K562 (cell line): ENCODE data around the gene LRRC4C. TPM values are rescaled to one million over a fixed set of nuclear protein-coding genes. Genes with fewer than 3 reads are reported as not detected.

Experiments used
- ATAC-seq: fragments of 200-7000 bp; cut with Tn5 transposase; 3 replicates; pipeline ENCODE4 v1.9.1; 2020; ENCODE audit warnings: moderate library complexity
- BruUV-seq: library from RNA; stranded (reverse); fragments of 400-500 nt; replicated peaks from 2 replicates; lab custom pipeline; 2021; lab: Mats Ljungman, UMichigan
- CTCF ChIA-PET: fragments of 300-600 bp; formaldehyde crosslinking; extraction: SDS; loops from one replicate; lab custom pipeline; 2021; ENCODE audit warnings: low intra/inter-chr PET ratio; lab: Yijun Ruan, JAX
- POLR2A ChIA-PET: fragments of 300-600, 350-650 bp; sonication (Branson Sonifier 250); formaldehyde crosslinking; extraction: SDS; loops from one replicate; lab custom pipeline; 2021; ENCODE audit warnings: antibody characterized with exemption, inconsistent platforms; lab: Yijun Ruan, JAX
- DNase-seq, 4 experiments: peaks; one replicate each; pipeline versions ENCODE4 v3.0.0 to v3.0.0-alpha.2; 2011 to 2018; ENCODE audit warnings: low spot score in 3 of 4, mixed read lengths in 3 of 4; ENCODE audit errors: extremely low read depth in 1 of 4
- FAIRE-seq: peaks from 2 replicates; lab custom pipeline; 2011; peaks lifted over from hg19 to GRCh38; lab: Jason Lieb, UNC
- H2AFZ ChIP-seq: 2 replicates; pipeline ENCODE4 v1.6.0; 2011; ENCODE audit warnings: low read depth, low read length, control low read depth, inconsistent platforms
- H3K27ac ChIP-seq: fragments of 200-600 bp; 3 replicates; pipeline ENCODE4 v1.8.0; 2011; ENCODE audit warnings: low read depth, mild to moderate bottlenecking, control low read depth, inconsistent platforms, low read length, moderate library complexity, mixed read lengths; ENCODE audit errors: extremely low read depth
- H3K27me3 ChIP-seq, 2 experiments: fragments of 300-600 bp in 1 of 2; 2 replicates in 1 of 2; 3 replicates in 1 of 2; pipeline versions ENCODE4 v1.6.0 to v1.8.0; 2011; ENCODE audit warnings: inconsistent platforms in 2 of 2, low read length in 2 of 2, mild to moderate bottlenecking in 1 of 2, mixed read lengths in 1 of 2, moderate library complexity in 1 of 2; ENCODE audit not compliant: control insufficient read depth in 2 of 2, insufficient read depth in 2 of 2
- H3K36me3 ChIP-seq: fragments of 300-600 bp; 3 replicates; pipeline ENCODE4 v1.8.0; 2011; ENCODE audit warnings: mild to moderate bottlenecking, low read length, inconsistent platforms; ENCODE audit not compliant: control insufficient read depth, insufficient read depth
- H3K4me1 ChIP-seq, 2 experiments: fragments of 200-600 bp in 1 of 2; replicated peaks in 1 of 2; 2 replicates in 1 of 2; 3 replicates in 1 of 2; pipeline versions ENCODE4 v1.5.1 to v1.8.0; 2011; ENCODE audit warnings: inconsistent platforms in 2 of 2, low read length in 2 of 2, mild to moderate bottlenecking in 1 of 2, mixed read lengths in 1 of 2, moderate library complexity in 1 of 2; ENCODE audit not compliant: control insufficient read depth in 2 of 2, insufficient read depth in 2 of 2
- H3K4me2 ChIP-seq: 2 replicates; pipeline ENCODE4 v1.6.1; 2011; ENCODE audit warnings: low read length, control low read depth, inconsistent platforms, mixed read lengths; ENCODE audit not compliant: insufficient read depth
- H3K4me3 ChIP-seq: fragments of 200-600 bp; sonication (generic), shearing (Covaris generic); 2 replicates; pipeline ENCODE4 v1.5.1; 2016; ENCODE audit warnings: control low read depth, inconsistent platforms
- H3K79me2 ChIP-seq: fragments of 200-600 bp; 3 replicates; pipeline ENCODE4 v1.8.0; 2011; ENCODE audit warnings: low read length, inconsistent platforms; ENCODE audit not compliant: control insufficient read depth, insufficient read depth
- H3K9ac ChIP-seq, 2 experiments: 2 replicates each; pipeline versions ENCODE4 v1.6.0 to v1.6.1; 2011; ENCODE audit warnings: low read depth in 2 of 2, low read length in 2 of 2, control low read depth in 1 of 2, inconsistent platforms in 1 of 2, mild to moderate bottlenecking in 1 of 2, mixed read lengths in 1 of 2; ENCODE audit not compliant: insufficient read depth in 1 of 2
- H3K9me1 ChIP-seq: one replicate; pipeline ENCODE4 v1.6.0; 2011; ENCODE audit warnings: inconsistent platforms, mild to moderate bottlenecking, low read length, moderate library complexity; ENCODE audit not compliant: control insufficient read depth, insufficient read depth
- H3K9me3 ChIP-seq: replicated peaks from 2 replicates; pipeline ENCODE4 v1.5.1; 2011; ENCODE audit warnings: low read depth, low read length, inconsistent platforms; ENCODE audit not compliant: control insufficient read depth, insufficient read depth
- H4K20me1 ChIP-seq: replicated peaks from 2 replicates; pipeline ENCODE4 v1.6.1; 2011; ENCODE audit warnings: low read length, inconsistent platforms, mixed read lengths; ENCODE audit not compliant: control insufficient read depth, insufficient read depth
- BDP1 ChIP-seq: IDR thresholded peaks from 3 replicates; pipeline ENCODE4 v1.6.1; 2011; ENCODE audit not compliant: insufficient read length, insufficient read depth
- FOS ChIP-seq: IDR thresholded peaks from 3 replicates; pipeline ENCODE4 v1.6.1; 2011; ENCODE audit not compliant: insufficient read length; ENCODE audit errors: extremely low read depth
- MECOM ChIP-seq: fragments of 250-450 bp; sonication (Bioruptor Pico); IDR thresholded peaks from 2 replicates; pipeline ENCODE4 v1.8.0; 2022; ENCODE audit warnings: inconsistent platforms
- TBP ChIP-seq: optimal IDR thresholded peaks from 2 replicates; pipeline ENCODE3; 2011; ENCODE audit warnings: low read depth, low read length, improper control_type of control experiment
- WGBS: fragments of 100-300 bp; shearing (Covaris generic); methylation state at CpG from one replicate; pipeline ENCODE4 v1.1.6; 2016; ENCODE audit warnings: low coverage, mixed read lengths; ENCODE audit not compliant: insufficient coverage; ENCODE audit errors: missing lambda C conversion rate; 5-methylcytosine and 5-hydroxymethylcytosine counted together
- in situ Hi-C: fragments of 300-500 bp; cut with MboI; formaldehyde crosslinking; loops from 4 replicates; pipeline ENCODE4 v1.15.0; 2018; ENCODE audit warnings: inconsistent platforms, mixed read lengths
- intact Hi-C: fragments of 100-400 bp; cut with micrococcal nuclease; formaldehyde crosslinking; loops from 2 replicates; pipeline ENCODE4 v1.14.2; 2022
- polyA plus RNA-seq, 8 experiments: library from polyadenylated mRNA; depleted of rRNA in 4 of 8; stranded (reverse) in 5 of 8; unstranded in 3 of 8; fragments of >200 nt; fragmentation: Nextera tagmentation in 2 of 8; fragmentation: Illumina TruSeq in 1 of 8; extraction: Ambion mirVana in 2 of 8; extraction: Trizol in 1 of 8; gene quantifications; 2 replicates each; pipeline versions ENCODE4 v1.2.1 to v1.2.3, GENCODE V29; 2011 to 2014; ENCODE audit warnings: inconsistent platforms in 1 of 8, missing spikeins in 1 of 8
- total RNA-seq, 7 experiments: library from RNA; depleted of rRNA in 6 of 7; stranded (reverse); fragments of >200 nt in 6 of 7; fragmentation: Illumina TruSeq in 2 of 7; extraction: Trizol in 2 of 7; gene quantifications; 2 replicates each; pipeline versions ENCODE4 v1.2.1 to v1.2.3, GENCODE V29; 2011 to 2021; ENCODE audit warnings: low replicate concordance in 1 of 7
- TF ChIP-seq, protein P1 (sequence below): fragments of 200-600 bp; sonication (generic); IDR thresholded peaks from one replicate; pipeline ENCODE4 v1.6.1; 2012; ENCODE audit warnings: mild to moderate bottlenecking, low read depth, low read length, inconsistent platforms
- TF ChIP-seq, protein P2 (sequence below): sonication (generic); formaldehyde crosslinking; IDR thresholded peaks from 2 replicates; pipeline ENCODE4 v1.8.0; 2022; ENCODE audit warnings: missing genetic modification reagents, mild to moderate bottlenecking, moderate library complexity, borderline replicate concordance
- TF ChIP-seq, protein P3 (sequence below): fragments of 450-650 bp; IDR thresholded peaks from 2 replicates; pipeline ENCODE4 v1.6.1; 2017; ENCODE audit warnings: mild to moderate bottlenecking, moderate library complexity
- TF ChIP-seq, protein P4 (sequence below), 2 experiments: fragments of 250-450 bp in 1 of 2; fragments of 450-650 bp in 1 of 2; sonication (Bioruptor Pico) in 1 of 2; IDR thresholded peaks; 2 replicates each; pipeline versions ENCODE4 v1.6.1 to v1.8.0; 2016 to 2021; ENCODE audit warnings: mild to moderate bottlenecking in 2 of 2, moderate library complexity in 2 of 2, missing compliant biosample characterization in 1 of 2, missing genetic modification characterization in 1 of 2

The LRRC4C gene
- total and polyA plus RNA-seq, 9 of the 15 experiments (the other 6 are each of a cell fraction or from before 2014, with no cell fraction given) = not detected

DNA sequence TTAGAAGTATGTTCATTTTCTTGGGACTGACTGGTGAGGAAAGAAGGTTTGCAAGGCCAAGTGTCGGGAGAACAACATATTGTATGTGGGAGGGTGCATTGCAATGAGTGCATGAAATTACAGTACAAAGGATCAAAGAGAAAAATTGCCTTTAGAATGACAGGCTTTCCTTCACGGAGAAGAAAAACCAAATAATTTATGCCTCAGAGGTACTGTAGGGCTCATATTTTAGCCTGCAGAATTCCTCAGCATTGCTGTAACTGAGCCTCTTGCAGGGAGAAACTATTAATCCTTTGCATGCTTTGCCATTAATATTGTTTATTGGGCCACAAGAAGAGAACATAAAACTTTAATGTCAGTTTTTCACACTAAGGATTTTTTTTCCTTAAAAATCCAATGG is 60.1 kb downstream of the LRRC4C start:
- Histone ChIP-seq H3K9ac (no peak overlapping the region), H3K79me2 (no peaks in the 10 kb centered on the region), H4K20me1 (no peaks in the 10 kb centered on the region), H3K9me3 (no peaks in the 10 kb centered on the region), H3K4me3 (no peak overlapping the region), H3K4me1 (no peaks in the 10 kb centered on the region), H3K36me3 (no peaks in the 10 kb centered on the region), H3K27ac (no peak overlapping the region), H3K4me2 (no peak overlapping the region), H3K27me3 (no peaks in the 10 kb centered on the region), H3K9me1 (no peaks in the 10 kb centered on the region), H2AFZ (no peak overlapping the region)
- CTCF ChIA-PET = no interaction called here
- DNase-seq = no peak
- no peak for ATAC-seq
- whole genome bisulfite sequencing = 0% methylated on average over 2 of the region's 2 CpGs
- POLR2A ChIA-PET = no interaction called here
- intact Hi-C loops = no loop called here
- BruUV-seq = no TSS peak
- in situ Hi-C loops = no loop called here
- no peak for FAIRE-seq
- no peak for TF ChIP-seq BDP1
- TF ChIP-seq, protein P1, sequence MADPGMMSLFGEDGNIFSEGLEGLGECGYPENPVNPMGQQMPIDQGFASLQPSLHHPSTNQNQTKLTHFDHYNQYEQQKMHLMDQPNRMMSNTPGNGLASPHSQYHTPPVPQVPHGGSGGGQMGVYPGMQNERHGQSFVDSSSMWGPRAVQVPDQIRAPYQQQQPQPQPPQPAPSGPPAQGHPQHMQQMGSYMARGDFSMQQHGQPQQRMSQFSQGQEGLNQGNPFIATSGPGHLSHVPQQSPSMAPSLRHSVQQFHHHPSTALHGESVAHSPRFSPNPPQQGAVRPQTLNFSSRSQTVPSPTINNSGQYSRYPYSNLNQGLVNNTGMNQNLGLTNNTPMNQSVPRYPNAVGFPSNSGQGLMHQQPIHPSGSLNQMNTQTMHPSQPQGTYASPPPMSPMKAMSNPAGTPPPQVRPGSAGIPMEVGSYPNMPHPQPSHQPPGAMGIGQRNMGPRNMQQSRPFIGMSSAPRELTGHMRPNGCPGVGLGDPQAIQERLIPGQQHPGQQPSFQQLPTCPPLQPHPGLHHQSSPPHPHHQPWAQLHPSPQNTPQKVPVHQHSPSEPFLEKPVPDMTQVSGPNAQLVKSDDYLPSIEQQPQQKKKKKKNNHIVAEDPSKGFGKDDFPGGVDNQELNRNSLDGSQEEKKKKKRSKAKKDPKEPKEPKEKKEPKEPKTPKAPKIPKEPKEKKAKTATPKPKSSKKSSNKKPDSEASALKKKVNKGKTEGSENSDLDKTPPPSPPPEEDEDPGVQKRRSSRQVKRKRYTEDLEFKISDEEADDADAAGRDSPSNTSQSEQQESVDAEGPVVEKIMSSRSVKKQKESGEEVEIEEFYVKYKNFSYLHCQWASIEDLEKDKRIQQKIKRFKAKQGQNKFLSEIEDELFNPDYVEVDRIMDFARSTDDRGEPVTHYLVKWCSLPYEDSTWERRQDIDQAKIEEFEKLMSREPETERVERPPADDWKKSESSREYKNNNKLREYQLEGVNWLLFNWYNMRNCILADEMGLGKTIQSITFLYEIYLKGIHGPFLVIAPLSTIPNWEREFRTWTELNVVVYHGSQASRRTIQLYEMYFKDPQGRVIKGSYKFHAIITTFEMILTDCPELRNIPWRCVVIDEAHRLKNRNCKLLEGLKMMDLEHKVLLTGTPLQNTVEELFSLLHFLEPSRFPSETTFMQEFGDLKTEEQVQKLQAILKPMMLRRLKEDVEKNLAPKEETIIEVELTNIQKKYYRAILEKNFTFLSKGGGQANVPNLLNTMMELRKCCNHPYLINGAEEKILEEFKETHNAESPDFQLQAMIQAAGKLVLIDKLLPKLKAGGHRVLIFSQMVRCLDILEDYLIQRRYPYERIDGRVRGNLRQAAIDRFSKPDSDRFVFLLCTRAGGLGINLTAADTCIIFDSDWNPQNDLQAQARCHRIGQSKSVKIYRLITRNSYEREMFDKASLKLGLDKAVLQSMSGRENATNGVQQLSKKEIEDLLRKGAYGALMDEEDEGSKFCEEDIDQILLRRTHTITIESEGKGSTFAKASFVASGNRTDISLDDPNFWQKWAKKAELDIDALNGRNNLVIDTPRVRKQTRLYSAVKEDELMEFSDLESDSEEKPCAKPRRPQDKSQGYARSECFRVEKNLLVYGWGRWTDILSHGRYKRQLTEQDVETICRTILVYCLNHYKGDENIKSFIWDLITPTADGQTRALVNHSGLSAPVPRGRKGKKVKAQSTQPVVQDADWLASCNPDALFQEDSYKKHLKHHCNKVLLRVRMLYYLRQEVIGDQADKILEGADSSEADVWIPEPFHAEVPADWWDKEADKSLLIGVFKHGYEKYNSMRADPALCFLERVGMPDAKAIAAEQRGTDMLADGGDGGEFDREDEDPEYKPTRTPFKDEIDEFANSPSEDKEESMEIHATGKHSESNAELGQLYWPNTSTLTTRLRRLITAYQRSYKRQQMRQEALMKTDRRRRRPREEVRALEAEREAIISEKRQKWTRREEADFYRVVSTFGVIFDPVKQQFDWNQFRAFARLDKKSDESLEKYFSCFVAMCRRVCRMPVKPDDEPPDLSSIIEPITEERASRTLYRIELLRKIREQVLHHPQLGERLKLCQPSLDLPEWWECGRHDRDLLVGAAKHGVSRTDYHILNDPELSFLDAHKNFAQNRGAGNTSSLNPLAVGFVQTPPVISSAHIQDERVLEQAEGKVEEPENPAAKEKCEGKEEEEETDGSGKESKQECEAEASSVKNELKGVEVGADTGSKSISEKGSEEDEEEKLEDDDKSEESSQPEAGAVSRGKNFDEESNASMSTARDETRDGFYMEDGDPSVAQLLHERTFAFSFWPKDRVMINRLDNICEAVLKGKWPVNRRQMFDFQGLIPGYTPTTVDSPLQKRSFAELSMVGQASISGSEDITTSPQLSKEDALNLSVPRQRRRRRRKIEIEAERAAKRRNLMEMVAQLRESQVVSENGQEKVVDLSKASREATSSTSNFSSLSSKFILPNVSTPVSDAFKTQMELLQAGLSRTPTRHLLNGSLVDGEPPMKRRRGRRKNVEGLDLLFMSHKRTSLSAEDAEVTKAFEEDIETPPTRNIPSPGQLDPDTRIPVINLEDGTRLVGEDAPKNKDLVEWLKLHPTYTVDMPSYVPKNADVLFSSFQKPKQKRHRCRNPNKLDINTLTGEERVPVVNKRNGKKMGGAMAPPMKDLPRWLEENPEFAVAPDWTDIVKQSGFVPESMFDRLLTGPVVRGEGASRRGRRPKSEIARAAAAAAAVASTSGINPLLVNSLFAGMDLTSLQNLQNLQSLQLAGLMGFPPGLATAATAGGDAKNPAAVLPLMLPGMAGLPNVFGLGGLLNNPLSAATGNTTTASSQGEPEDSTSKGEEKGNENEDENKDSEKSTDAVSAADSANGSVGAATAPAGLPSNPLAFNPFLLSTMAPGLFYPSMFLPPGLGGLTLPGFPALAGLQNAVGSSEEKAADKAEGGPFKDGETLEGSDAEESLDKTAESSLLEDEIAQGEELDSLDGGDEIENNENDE = no peak
- TF ChIP-seq, protein P2, sequence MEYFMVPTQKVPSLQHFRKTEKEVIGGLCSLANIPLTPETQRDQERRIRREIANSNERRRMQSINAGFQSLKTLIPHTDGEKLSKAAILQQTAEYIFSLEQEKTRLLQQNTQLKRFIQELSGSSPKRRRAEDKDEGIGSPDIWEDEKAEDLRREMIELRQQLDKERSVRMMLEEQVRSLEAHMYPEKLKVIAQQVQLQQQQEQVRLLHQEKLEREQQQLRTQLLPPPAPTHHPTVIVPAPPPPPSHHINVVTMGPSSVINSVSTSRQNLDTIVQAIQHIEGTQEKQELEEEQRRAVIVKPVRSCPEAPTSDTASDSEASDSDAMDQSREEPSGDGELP (CRISPR knock-in tag) = no peak
- TF ChIP-seq, protein P3, sequence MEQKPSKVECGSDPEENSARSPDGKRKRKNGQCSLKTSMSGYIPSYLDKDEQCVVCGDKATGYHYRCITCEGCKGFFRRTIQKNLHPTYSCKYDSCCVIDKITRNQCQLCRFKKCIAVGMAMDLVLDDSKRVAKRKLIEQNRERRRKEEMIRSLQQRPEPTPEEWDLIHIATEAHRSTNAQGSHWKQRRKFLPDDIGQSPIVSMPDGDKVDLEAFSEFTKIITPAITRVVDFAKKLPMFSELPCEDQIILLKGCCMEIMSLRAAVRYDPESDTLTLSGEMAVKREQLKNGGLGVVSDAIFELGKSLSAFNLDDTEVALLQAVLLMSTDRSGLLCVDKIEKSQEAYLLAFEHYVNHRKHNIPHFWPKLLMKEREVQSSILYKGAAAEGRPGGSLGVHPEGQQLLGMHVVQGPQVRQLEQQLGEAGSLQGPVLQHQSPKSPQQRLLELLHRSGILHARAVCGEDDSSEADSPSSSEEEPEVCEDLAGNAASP = no peak
- no peak for TF ChIP-seq TBP
- no peak for TF ChIP-seq MECOM
- no peak for TF ChIP-seq FOS
- TF ChIP-seq, protein P4, sequence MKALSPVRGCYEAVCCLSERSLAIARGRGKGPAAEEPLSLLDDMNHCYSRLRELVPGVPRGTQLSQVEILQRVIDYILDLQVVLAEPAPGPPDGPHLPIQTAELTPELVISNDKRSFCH (CRISPR knock-in tag; IDR thresholded peaks at IDR 0.05) = no peak
- TF ChIP-seq, protein P4 (tag; IDR thresholded peaks at IDR 0.05) = no peak
